ENCODE results near the gene KLHL29.

KLHL29 gene

GRCh38 chr2:23456881-23457760 lies 72.1 kb downstream of the KLHL29 start:
- no peak for DNase-seq

GRCh38 chr2:23457990-23458682 lies 73.2 kb downstream of the KLHL29 start:
- in situ Hi-C loops (cut with HindIII; ENCODE audit: low pct_ligation_motif_present, low pct_unique_long_range_greater_than_20kb, low sequenced_read_pairs) = no loop called here
- DNase-seq = no peak

More at GRCh38 chr2:23456881-23457760, 72.1 kb downstream of the KLHL29 start:
- in situ Hi-C loops (cut with HindIII; ENCODE audit: low pct_ligation_motif_present, low pct_unique_long_range_greater_than_20kb, low sequenced_read_pairs) = no loop called here

- in situ Hi-C loops (cut with HindIII; ENCODE audit: low pct_ligation_motif_present, low pct_unique_long_range_greater_than_20kb, low sequenced_read_pairs) = no loop called here
- no peak for DNase-seq
These were observed 74.1 kb downstream of the KLHL29 start for GRCh38 chr2:23459032-23459431.

- in situ Hi-C loops (cut with HindIII; ENCODE audit: low pct_ligation_motif_present, low pct_unique_long_range_greater_than_20kb, low sequenced_read_pairs) = no loop called here
- DNase-seq = peak; percentile 32
These were observed 75.2 kb downstream of the KLHL29 start for GRCh38 chr2:23460228-23460627.

GRCh38 chr2:23460993-23461392 lies 76.0 kb downstream of the KLHL29 start:
- no peak for DNase-seq

GRCh38 chr2:23464156-23464555 lies 79.2 kb downstream of the KLHL29 start:
- no peak for DNase-seq
- in situ Hi-C loops (cut with HindIII; ENCODE audit: low pct_ligation_motif_present, low pct_unique_long_range_greater_than_20kb, low sequenced_read_pairs) = no loop called here

More at GRCh38 chr2:23460993-23461392, 76.0 kb downstream of the KLHL29 start:
- in situ Hi-C loops (cut with HindIII; ENCODE audit: low pct_ligation_motif_present, low pct_unique_long_range_greater_than_20kb, low sequenced_read_pairs) = no loop called here

GRCh38 chr2:23464905-23465537 lies 80.0 kb downstream of the KLHL29 start:
- in situ Hi-C loops (cut with HindIII; ENCODE audit: low pct_ligation_motif_present, low pct_unique_long_range_greater_than_20kb, low sequenced_read_pairs) = no loop called here
- DNase-seq = no peak

GRCh38 chr2:23465936-23466335 lies 81.0 kb downstream of the KLHL29 start:
- DNase-seq = no peak
- in situ Hi-C loops (cut with HindIII; ENCODE audit: low pct_ligation_motif_present, low pct_unique_long_range_greater_than_20kb, low sequenced_read_pairs) = no loop called here

GRCh38 chr2:23467618-23468017 lies 82.6 kb downstream of the KLHL29 start:
- in situ Hi-C loops (cut with HindIII; ENCODE audit: low pct_ligation_motif_present, low pct_unique_long_range_greater_than_20kb, low sequenced_read_pairs) = no loop called here

GRCh38 chr2:23468474-23469141 lies 83.6 kb downstream of the KLHL29 start:
- DNase-seq = no peak
- in situ Hi-C loops (cut with HindIII; ENCODE audit: low pct_ligation_motif_present, low pct_unique_long_range_greater_than_20kb, low sequenced_read_pairs) = no loop called here

More at GRCh38 chr2:23467618-23468017, 82.6 kb downstream of the KLHL29 start:
- no peak for DNase-seq

GRCh38 chr2:23469142-23469540 lies 84.2 kb downstream of the KLHL29 start:
- DNase-seq = no peak
- in situ Hi-C loops (cut with HindIII; ENCODE audit: low pct_ligation_motif_present, low pct_unique_long_range_greater_than_20kb, low sequenced_read_pairs) = no loop called here

GRCh38 chr2:23475036-23475435 lies 90.1 kb downstream of the KLHL29 start:
- in situ Hi-C loops (cut with HindIII; ENCODE audit: low pct_ligation_motif_present, low pct_unique_long_range_greater_than_20kb, low sequenced_read_pairs) = no loop called here

GRCh38 chr2:23475473-23475872 lies 90.5 kb downstream of the KLHL29 start:
- in situ Hi-C loops (cut with HindIII; ENCODE audit: low pct_ligation_motif_present, low pct_unique_long_range_greater_than_20kb, low sequenced_read_pairs) = no loop called here
- no peak for DNase-seq

More at GRCh38 chr2:23475036-23475435, 90.1 kb downstream of the KLHL29 start:
- no peak for DNase-seq

GRCh38 chr2:23476786-23477185 lies 91.8 kb downstream of the KLHL29 start:
- no peak for DNase-seq
- in situ Hi-C loops (cut with HindIII; ENCODE audit: low pct_ligation_motif_present, low pct_unique_long_range_greater_than_20kb, low sequenced_read_pairs) = no loop called here

- in situ Hi-C loops (cut with HindIII; ENCODE audit: low pct_ligation_motif_present, low pct_unique_long_range_greater_than_20kb, low sequenced_read_pairs) = no loop called here
These were observed 92.4 kb downstream of the KLHL29 start for GRCh38 chr2:23477392-23477791.

GRCh38 chr2:23478087-23478932 lies 93.3 kb downstream of the KLHL29 start:
- in situ Hi-C loops (cut with HindIII; ENCODE audit: low pct_ligation_motif_present, low pct_unique_long_range_greater_than_20kb, low sequenced_read_pairs) = no loop called here
- no peak for DNase-seq

More at GRCh38 chr2:23477392-23477791, 92.4 kb downstream of the KLHL29 start:
- DNase-seq = no peak

GRCh38 chr2:23478933-23479683 lies 94.1 kb downstream of the KLHL29 start:
- in situ Hi-C loops (cut with HindIII; ENCODE audit: low pct_ligation_motif_present, low pct_unique_long_range_greater_than_20kb, low sequenced_read_pairs) = no loop called here
- DNase-seq = no peak
